NCI-H2171 treated with DMSO at 0.1 percent for 48 hours (cell line): ENCODE results near the gene ANKRD42.

Experiments used
- DNase-seq: peaks from one replicate; lab custom pipeline; 2025; lab: John Stamatoyannopoulos, UW

The ANKRD42 gene

DNA sequence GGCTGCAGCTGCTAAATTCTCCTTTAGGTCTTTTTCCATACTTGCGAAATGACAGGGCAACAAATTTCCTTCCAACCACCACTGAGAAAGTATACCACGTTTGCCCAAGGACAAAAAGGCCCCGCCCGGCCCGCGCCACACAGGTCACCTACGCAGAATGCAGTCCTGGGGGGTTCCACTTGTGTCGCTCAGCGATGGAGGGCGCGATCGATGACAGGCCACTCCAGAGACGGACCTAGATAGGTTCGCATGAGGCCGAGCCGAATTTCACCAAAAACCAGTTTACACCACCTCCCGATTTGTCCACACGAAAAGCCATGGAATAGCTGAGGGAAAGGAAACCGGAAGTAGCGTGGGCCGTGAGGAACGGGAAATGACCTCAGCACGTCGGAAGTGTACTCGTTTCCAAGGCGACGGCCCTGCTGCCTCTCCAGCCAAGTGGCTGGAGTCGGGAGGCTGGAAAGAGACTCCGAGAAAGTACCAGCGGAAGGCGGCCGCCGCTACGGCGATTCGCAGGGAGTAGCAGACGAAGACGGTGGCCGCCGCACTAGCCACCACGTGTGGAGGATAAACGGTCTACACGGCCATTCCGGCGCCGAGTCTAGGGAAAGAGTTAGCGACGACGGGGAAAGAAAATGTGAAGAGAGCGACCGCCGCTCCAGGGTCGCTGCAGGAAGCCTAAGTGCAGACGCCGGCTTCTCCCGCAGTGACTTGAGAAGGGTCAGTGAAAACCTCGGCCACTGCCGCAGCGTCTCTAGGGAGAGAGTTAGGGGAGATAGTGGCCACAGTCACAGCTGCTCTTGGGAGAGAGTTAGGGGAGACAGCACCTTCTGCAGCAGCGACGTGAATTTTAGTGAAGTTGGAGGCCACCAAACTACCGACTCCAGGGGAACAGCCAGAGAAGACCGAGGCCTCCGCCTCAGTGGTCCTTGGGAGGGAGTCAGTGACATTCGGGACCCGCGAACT, at the start of gene ANKRD42:
Gene ANKRD42, plus strand, starts transcription at position 398 of the 966 bp plus-strand sequence. CDS start 959 bp downstream, outside the sequence.
- DNase-seq = peak; percentile 80

DNA sequence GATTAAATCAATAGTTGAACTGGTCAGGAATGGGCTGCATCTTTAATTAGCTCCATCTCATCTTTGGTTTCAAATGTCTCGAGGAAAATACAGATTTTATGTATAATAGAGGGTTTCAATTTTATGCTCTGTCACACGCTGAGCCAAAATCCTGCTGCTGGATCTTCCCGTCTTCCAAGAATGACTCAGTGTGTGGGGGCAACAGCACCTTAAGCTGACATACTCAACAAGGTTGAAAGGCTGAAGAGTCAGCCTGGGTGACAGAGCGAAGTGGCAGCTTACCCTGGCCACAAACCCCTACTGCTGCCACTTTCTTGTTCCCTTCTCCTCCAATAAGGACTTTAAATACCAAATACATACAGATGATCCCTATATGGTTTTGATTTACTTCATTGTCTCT, 45.6 kb upstream of the ANKRD42 start:
- no peak for DNase-seq

DNA sequence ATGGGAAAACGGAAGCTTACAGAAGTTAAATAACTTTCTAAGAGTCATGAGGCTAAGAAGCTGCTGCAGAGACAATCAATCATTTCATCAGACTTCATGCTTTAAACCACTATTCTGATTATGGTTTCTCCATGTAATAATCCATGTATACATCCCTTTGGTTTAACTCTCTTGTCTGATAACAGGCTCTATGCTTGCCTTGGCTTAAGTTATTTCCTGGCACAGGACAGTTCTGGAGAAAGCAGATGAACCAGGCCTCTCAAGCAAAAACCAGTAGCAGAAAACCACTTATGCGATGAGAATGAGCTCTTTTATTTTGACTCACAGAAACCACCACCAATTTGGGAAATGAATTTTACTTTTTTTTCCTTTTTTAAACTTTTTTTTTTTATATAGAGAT, 43.1 kb upstream of the ANKRD42 start:
- no peak for DNase-seq

DNA sequence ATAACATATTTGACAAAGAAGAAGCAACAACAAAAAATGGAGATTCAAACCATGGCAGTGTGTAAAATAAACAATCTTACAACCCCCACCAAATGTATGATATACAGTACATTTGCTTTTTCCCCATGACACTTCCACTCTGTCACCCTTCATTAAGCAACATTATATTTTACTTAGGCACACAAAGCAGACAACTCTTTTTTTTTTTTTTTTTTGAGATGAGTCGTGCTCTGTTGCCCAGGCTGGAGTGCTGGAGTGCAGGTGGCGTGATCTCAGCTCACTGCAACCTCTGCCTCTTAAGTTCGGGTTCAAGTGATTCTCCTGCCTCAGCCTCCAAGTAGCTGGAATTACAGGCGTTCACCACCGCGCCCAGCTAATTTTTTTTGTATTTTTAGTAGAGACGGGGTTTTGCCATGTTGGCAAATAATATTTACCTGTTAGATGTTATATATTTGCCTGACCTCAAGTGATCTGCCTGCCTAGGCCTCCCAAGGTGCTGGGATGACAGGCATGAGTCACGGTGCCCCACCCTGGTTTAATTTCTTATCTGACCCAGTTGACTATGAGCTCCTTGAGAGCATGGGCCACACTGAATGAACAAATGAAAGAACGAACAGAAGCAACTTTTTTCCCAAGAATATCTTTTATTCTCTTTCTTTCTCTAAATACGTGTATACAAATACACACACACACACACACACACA, 42.1 kb upstream of the ANKRD42 start:
- no peak for DNase-seq

DNA sequence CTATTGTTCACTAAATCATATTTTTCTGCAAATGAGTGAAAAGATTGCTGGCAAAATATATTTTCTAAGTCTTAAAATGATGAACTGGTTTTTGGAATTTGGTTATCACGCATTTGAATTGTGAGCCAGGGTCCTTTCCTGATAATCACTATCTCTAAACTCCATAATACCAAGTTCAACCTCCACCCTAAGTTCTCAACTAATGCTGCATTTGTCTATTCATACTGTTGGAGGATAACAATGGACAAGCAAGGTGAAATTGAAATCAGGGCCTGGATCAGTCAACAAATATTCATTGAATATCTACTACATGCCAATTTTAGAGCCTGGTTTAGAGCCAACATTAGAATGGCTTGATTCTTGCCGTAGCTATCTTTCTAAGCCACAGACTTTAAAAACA, 41.2 kb upstream of the ANKRD42 start:
- no peak for DNase-seq

DNA sequence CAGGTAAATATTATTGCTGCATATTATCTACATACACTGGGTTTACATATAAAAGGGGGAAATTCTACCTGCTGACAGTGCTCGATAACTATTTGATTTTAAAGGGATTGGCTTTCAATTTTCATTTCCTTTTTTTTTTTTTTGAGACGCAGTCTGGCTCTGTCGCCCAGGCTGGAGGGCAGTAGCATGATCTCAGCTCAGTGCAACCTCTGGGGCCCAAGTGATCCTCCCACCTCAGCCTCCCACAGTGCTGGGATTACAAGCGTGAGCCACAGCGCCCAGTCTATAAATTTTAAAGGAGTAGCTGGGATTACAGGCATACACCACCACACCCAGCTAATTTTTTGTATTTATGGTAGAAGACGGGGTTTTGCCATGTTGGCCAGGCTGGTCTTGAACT, 39.7 kb upstream of the ANKRD42 start:
- no peak for DNase-seq

DNA sequence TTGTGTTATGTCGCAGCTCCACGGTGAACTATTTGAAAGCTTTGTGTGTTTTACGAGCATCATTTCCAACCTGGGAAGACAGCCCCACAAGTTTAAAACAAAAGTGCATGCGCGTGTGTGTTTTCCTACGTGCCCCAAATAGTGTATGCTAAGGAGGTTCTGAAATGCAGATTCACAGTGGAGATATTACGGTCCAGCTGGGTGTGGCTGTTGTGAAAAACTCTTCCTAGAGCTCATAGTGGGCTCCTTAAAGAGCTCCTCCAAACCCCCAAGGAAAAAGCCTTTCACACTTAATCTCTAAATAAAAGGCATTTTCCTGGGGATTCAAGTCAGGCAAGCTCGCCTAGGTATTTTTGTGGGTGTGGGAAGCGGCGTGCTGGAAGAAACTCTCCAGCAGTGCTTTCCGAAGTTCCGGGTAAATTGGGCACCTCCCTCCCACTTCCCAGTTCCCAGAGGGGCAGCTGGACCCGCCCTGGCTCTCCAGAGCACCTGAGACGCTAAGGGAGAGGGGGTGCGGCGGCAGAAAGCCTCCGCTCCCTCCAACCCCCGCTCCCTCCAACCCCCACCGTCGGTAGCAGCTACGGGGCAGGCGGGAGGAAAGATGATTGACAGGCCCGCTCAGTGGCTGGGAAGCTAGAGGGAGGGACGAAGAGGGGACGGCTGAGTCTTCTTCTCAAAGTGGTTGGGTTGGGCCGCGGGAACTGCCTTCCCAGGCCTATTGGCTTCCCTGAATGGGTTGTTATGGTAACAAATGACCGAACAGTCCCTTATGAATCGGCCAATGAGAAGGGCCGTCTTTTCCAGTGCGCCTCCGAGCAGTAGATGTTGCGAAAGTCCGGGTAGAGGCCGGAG, 37.1 kb upstream of the ANKRD42 start:
- peak; percentile 96 for DNase-seq

DNA sequence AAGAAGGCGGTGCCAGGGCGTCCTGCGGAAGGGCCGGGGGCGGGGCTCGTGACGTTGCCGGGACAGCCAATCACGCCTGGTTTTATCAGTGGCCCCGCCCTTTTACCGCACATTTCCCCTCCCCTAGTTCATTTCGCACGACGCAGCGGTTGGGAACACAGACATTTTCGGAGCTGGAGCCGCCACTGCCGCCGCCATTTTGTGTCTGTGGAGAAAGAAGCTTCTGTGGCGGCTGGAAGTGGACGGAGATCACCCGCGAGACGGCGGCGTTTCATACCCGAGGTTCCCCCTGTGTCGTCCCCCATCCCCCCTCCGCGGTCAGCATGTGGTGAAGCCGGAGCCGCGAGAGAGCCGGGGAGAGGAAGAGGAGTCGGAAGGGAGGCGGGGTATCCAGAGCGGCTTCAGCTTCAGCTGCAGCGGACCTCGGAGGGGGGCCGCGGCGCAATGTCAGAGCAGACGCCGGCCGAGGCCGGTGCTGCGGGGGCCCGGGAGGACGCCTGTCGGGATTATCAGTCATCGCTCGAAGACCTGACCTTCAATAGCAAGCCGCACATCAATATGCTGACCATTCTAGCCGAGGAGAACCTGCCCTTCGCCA, 36.4 kb upstream of the ANKRD42 start, which contains the start of gene PCF11:
Gene PCF11, plus strand, starts transcription at position 136 of the 598 bp plus-strand sequence. Its CDS starts 309 bp downstream, at position 445.
- DNase-seq = peak; percentile 20

DNA sequence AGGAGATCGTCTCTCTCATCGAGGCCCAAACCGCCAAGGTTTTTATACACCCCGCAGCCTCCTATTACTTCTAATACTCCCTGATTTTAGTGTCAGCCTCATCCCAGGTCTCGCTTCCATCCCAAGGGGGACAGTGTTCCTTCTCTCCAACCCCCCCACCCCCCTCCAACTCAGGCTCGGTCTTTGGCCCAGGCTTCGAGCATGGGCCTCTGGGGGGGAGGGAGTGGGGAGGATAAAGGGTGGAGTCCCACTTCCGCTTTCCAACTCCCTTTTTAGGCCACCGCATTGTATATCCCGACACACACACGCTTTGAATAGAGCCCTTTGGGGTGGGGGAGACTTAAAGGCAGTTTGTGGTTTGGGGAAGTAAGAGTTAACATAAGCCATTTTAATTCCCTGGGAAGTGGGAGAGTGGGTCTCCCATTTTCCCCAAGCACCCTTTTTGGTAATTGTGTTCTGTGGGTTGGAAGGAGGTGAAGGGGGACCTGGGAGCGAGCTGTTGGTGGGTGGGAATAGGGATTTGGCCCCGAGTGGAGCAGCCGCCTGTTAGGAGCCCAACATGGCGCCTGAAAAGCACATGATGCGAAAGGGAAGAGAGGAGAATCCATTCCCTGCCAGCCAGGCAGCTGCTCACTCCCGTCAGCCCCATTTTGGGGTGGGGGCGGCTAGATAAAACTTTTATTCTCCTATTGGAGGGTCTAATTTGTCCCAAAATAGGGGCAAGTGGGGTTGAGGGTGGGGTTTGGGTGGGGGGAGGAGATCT, 35.7 kb upstream of the ANKRD42 start:
- peak; percentile 54 for DNase-seq

DNA sequence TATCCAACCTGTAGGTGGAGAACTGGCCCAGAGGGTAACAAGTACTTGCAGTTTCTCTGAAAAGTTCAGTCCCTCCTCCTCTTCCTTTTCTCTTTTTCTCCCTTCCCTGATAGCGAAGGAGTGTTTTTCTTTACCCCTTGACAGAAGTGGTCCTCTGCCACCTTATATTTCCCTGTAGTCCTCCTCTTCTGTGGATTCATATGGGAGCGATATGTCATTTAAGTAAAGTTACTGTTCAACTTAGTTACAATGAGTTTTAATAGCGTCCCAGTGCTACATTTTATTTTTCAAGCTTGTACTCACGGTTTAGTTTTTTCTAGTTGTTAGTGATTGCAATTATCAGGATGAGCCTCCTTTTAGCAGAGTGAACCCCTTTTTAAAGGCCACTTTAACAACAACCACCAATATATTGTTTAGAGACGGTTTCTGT, 35.1 kb upstream of the ANKRD42 start:
- no peak for DNase-seq

DNA sequence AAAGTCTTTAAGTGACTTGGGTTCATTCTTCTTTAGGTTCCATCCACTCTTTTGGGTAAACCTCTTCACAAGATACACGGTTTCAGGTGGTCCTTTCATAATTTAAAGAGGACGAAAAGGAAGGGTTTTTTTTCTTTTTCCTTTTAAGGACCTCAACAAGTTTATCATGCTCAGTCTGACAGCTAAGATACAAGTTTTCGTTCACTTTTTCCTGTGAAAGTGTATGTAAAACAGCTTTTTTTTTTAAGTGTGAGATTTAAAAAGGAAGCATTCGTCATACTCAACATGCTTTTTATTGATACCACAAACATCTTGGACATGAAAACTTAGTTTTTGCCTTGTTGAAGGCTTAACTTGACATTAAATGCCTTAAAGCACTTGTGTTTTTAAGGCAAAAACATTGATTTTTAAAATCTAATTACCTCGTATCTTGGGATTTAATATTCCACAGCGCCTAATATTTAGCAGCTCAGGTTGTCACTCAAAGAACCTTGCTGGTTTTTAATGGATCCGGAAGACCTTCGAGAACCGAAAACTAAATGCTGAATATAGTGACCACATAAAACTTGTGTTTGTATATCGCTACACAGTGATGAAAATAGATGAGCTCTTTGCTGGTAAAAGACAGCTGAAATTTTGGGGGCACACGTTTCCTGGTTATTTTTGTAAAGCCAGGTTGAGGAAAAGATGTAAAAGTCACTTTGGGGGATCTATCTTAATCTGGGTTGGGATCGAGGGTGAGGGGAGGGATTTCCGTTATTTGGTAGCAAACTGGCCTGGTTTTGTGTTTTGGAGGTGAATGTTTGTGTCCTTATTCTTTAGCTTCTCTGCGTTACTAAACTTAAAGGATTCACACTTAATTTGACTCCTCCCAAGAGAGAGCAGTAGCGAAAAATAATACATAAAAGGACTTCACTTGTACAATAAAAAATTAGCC, 34.3 kb upstream of the ANKRD42 start:
- DNase-seq = no peak

DNA sequence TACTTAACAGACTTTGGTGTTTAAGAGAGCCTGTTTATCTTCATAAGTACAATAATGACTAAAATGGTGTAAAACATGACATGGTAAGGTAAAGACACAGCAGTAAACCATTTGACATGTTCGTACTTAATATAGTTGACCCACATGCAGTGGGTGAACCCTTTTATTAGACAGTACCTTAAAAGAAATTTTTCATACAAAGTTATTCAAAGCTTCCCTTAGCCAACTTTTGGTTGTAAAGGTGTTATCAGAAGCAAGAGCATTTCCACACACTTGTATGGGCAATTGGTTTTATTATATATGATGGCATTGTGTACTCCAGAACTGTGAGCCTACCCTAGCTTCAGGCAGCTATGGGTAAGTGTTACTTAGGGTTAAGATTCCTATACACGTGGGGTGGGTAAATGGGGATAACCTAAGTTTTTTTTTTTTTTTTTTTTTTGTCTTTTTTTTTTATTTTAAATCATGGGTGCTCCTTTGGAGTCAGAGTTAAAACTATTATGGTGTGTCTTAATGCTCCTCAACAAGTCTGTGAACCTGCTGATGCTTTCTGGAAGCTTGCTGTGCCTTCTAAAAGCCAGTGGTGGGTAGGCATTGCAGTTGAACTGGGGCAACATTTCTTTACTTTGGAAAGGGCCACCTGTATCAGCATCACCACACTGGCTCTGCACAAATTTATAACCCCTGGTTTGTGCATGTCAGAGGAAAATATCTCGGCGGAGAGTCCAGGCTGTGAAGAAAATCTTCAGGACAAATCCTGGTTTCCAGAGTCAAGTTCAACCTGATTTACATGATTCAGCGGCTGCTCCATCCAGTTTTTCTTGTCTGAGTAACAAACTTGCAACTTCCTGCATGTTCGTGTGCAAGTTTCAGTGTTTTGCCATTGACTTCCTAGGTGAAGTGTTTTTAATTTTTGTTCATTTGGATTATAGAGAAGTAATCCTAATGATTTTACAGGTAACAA, 33.3 kb upstream of the ANKRD42 start:
- no peak for DNase-seq

DNA sequence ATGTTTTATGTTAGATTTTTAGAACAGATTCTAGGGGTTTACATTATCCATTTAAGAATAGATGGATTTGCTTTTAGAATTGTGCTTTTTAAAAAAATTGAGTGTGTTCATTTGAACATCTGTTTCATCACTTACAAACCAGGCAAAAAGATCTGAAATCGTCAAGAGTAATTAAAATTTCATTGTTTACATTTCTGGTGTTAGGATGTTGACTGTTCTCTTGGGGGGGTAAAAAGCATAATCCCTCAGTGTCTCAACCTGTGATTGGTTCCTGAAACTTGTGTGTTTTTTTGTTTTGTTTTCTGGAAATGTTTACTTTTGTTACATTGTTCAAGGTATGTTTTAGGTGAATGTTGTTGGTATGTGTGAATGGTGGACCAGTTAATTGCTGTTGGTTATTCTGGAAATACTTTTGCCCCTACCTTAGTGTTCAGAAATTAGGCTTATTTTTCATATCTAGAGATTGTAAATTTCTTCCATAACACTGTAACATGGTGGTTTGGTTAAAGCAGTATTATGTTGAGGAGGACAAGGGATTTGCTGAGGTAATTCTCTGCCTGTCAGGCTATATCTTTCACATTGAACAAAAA, 31.8 kb upstream of the ANKRD42 start:
- no peak for DNase-seq

DNA sequence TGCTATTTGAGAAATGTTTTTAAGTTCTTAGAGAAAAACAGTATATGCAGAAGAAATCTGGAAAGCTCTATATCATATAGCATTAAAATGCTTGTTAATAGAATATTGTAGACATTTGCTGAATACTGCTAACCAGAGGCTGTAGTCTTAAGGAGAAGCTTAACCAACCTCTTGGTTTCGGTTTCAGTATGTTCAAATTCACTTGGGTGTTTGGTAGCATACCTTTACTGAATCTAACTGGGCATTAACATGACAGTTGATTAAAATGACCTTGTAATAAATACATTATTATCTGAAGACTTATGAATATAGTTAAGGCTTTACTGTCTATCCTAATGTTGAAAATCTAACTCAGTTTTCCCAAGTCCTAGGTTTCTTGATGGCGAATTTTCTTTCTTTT, 31.1 kb upstream of the ANKRD42 start:
- DNase-seq = no peak

DNA sequence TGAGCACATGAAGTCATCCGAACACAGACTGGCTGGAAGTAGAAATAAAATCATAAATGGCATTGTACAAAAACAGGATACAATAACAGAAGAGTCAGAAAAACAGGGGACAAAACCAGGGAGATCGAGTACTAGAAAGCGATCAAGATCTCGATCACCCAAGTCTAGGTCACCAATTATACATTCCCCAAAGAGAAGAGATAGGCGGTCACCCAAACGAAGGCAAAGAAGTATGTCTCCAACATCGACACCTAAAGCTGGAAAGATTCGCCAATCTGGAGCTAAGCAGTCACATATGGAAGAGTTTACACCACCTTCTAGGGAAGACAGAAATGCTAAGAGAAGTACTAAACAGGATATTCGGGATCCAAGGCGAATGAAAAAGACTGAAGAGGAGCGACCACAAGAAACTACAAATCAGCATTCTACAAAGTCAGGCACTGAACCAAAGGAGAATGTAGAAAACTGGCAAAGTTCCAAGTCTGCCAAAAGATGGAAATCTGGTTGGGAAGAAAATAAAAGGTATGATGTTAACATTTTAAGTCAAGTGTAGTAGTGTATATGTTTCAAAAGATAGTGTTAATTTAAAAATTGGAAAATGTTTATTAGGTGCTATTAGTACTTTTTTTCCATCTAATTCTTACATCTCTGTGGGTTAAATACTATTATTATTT, 27.2 kb upstream of the ANKRD42 start:
- DNase-seq = no peak

DNA sequence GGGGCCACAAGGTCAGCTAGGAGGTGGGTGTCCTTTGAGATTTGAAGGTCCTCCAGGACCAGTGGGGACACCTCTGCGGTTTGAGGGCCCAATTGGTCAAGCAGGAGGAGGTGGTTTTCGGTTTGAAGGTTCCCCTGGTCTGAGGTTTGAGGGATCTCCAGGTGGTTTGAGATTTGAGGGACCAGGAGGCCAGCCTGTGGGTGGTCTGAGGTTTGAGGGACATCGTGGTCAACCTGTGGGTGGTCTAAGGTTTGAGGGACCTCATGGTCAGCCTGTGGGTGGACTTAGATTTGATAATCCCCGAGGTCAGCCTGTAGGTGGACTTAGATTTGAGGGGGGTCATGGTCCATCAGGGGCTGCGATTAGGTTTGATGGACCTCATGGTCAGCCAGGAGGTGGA, 24.8 kb upstream of the ANKRD42 start:
- no peak for DNase-seq

DNA sequence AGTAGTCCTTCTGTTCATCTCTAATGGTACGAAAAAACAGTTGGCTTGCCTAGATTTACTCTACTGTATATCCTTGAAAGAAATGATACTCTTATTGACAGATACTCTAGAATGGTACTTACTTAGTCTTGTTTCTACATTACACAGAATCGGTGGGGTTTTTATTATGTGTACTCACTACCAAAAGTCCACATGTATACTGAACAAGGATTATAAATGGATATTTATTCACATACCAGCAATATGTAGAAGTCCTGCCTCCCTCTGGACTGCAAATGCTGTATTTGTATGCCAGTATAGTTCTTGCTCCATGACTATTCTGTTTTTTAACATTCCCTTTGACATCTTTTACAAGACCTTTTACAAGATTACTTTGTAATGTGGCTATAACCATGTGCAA, 22.6 kb upstream of the ANKRD42 start:
- DNase-seq = no peak

DNA sequence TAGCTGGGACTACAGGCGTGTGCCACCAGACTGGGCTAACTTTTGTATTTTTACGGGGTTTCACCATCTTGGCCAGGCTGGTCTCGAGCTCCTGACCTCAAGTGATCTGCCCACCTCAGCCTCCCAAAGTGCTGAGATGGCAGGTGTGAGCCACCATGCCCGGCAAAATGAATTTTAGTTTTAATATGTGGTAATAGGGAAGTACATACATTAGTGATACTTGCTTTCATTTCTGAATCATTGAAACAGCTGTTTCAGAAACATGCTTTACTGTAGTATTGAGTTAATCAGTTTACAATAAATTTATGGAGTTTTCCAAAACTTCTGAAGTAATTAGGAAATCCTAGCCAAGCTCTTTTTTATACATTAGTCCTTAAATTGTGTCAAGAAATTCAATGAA, 21.0 kb upstream of the ANKRD42 start:
- DNase-seq = no peak
